Measurements from ENCODE around the gene PVALEF. TPM values are rescaled to one million over a fixed set of nuclear protein-coding genes. Genes with fewer than 3 reads are reported as not detected.

Gene PVALEF
- total and polyA plus RNA-seq, 2 of the 13 experiments (the other 11 are each of a cell fraction or from before 2014, with no cell fraction given): 0.18 TPM

DNA sequence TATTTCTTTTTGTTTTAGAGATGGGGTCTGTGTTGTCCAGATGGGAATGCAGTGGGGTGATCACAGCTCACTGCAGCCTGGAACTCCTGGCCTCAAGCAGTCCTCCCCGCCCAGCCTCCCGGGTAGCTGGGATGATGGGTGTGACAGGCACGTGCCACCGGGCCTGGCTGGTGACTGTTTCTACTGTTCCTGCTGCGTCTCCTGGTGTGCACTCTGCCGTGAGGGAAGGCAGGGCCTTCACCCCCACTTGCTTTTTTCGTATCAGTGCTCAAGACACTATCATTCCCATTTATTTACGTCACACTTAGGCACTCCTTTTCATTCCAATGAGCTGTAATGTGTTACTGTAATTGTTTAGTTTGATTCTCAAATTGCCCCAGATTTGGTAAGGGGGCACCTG lies 25.3 kb upstream of the PVALEF start:
- Histone ChIP-seq H3K4me2 (ENCODE audit: low read depth, low read length) (no peak overlapping the region), H3K36me3 (replicated peaks in 1 of 2; ENCODE audit: control insufficient read depth in 1 of 2, insufficient read depth in 2 of 2, low read length in 2 of 2) (no peaks in the 10 kb centered on the region), H3K9ac (ENCODE audit: insufficient read depth, low read depth, low read length) (no peak overlapping the region), H3K9me3 (ENCODE audit: low read length) (no peaks in the 10 kb centered on the region), H4K20me1 (ENCODE audit: insufficient read depth, low read length) (no peaks in the 10 kb centered on the region), H3K27ac (ENCODE audit: extremely low read length, insufficient read depth, low read length) (no peak overlapping the region), H3K27me3 (ENCODE audit: control insufficient read depth in 1 of 2, insufficient read depth in 2 of 2, low read length in 2 of 2) (no peaks in the 10 kb centered on the region), H2AFZ (ENCODE audit: low read length) (no peak overlapping the region), H3K4me1 (ENCODE audit: insufficient read depth, low read length) (peaks cover 31% of the 10 kb centered on the region), H3K4me3 (replicated peaks in 1 of 3; ENCODE audit: insufficient read depth in 1 of 3, low read depth in 2 of 3, low read length in 3 of 3) (no peak overlapping the region), H3K79me2 (ENCODE audit: insufficient read depth, low read length) (no peaks in the 10 kb centered on the region)
- FAIRE-seq: no peak
- intact Hi-C loops (cut with micrococcal nuclease; ENCODE audit: unreplicated experiment) (loop anchor here (5.0 kb wide), 2 partner anchors 62 to 82 kb away; partner anchors contain the start of gene CEP131), in situ Hi-C loops (cut with HindIII; ENCODE audit: extremely low pct_ligation_motif_present, low pct_unique_long_range_greater_than_20kb) (loop anchor here (5.0 kb wide), 2 partner anchors 52 to 87 kb away; no protein-coding TSS in a partner anchor)
- TF ChIP-seq, protein P1, sequence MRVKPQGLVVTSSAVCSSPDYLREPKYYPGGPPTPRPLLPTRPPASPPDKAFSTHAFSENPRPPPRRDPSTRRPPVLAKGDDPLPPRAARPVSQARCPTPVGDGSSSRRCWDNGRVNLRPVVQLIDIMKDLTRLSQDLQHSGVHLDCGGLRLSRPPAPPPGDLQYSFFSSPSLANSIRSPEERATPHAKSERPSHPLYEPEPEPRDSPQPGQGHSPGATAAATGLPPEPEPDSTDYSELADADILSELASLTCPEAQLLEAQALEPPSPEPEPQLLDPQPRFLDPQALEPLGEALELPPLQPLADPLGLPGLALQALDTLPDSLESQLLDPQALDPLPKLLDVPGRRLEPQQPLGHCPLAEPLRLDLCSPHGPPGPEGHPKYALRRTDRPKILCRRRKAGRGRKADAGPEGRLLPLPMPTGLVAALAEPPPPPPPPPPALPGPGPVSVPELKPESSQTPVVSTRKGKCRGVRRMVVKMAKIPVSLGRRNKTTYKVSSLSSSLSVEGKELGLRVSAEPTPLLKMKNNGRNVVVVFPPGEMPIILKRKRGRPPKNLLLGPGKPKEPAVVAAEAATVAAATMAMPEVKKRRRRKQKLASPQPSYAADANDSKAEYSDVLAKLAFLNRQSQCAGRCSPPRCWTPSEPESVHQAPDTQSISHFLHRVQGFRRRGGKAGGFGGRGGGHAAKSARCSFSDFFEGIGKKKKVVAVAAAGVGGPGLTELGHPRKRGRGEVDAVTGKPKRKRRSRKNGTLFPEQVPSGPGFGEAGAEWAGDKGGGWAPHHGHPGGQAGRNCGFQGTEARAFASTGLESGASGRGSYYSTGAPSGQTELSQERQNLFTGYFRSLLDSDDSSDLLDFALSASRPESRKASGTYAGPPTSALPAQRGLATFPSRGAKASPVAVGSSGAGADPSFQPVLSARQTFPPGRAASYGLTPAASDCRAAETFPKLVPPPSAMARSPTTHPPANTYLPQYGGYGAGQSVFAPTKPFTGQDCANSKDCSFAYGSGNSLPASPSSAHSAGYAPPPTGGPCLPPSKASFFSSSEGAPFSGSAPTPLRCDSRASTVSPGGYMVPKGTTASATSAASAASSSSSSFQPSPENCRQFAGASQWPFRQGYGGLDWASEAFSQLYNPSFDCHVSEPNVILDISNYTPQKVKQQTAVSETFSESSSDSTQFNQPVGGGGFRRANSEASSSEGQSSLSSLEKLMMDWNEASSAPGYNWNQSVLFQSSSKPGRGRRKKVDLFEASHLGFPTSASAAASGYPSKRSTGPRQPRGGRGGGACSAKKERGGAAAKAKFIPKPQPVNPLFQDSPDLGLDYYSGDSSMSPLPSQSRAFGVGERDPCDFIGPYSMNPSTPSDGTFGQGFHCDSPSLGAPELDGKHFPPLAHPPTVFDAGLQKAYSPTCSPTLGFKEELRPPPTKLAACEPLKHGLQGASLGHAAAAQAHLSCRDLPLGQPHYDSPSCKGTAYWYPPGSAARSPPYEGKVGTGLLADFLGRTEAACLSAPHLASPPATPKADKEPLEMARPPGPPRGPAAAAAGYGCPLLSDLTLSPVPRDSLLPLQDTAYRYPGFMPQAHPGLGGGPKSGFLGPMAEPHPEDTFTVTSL (CRISPR knock-in tag; IDR thresholded peaks at IDR 0.05; ENCODE audit: borderline replicate concordance): no peak
- TF ChIP-seq ELF3 (CRISPR knock-in tag; IDR thresholded peaks at IDR 0.05) (no peak), CREB1 (IDR thresholded peaks at IDR 0.05) (peak; percentile 4; the same call in 1 of the 2 replicates), CREB1 (CRISPR knock-in tag; IDR thresholded peaks at IDR 0.05) (no peak), ZNF263 (CRISPR knock-in tag; IDR thresholded peaks at IDR 0.05) (peak; percentile 82), HDAC2 (CRISPR knock-in tag; IDR thresholded peaks at IDR 0.05) (no peak), ZNF614 (CRISPR knock-in tag; IDR thresholded peaks at IDR 0.05; ENCODE audit: borderline replicate concordance) (no peak), BHLHE40 (IDR thresholded peaks at IDR 0.05; ENCODE audit: low read length) (peak; percentile 73), ZNF784 (CRISPR knock-in tag; IDR thresholded peaks at IDR 0.05; ENCODE audit: borderline replicate concordance) (no peak), ZNF460 (CRISPR knock-in tag; IDR thresholded peaks at IDR 0.05; ENCODE audit: borderline replicate concordance) (no peak), MTA1 (CRISPR knock-in tag; IDR thresholded peaks at IDR 0.05; ENCODE audit: borderline replicate concordance) (no peak), ELF1 (CRISPR knock-in tag; IDR thresholded peaks at IDR 0.05) (no peak), ZNF616 (CRISPR knock-in tag; IDR thresholded peaks at IDR 0.05; ENCODE audit: low read depth) (no peak)
- TF ChIP-seq, protein P2, sequence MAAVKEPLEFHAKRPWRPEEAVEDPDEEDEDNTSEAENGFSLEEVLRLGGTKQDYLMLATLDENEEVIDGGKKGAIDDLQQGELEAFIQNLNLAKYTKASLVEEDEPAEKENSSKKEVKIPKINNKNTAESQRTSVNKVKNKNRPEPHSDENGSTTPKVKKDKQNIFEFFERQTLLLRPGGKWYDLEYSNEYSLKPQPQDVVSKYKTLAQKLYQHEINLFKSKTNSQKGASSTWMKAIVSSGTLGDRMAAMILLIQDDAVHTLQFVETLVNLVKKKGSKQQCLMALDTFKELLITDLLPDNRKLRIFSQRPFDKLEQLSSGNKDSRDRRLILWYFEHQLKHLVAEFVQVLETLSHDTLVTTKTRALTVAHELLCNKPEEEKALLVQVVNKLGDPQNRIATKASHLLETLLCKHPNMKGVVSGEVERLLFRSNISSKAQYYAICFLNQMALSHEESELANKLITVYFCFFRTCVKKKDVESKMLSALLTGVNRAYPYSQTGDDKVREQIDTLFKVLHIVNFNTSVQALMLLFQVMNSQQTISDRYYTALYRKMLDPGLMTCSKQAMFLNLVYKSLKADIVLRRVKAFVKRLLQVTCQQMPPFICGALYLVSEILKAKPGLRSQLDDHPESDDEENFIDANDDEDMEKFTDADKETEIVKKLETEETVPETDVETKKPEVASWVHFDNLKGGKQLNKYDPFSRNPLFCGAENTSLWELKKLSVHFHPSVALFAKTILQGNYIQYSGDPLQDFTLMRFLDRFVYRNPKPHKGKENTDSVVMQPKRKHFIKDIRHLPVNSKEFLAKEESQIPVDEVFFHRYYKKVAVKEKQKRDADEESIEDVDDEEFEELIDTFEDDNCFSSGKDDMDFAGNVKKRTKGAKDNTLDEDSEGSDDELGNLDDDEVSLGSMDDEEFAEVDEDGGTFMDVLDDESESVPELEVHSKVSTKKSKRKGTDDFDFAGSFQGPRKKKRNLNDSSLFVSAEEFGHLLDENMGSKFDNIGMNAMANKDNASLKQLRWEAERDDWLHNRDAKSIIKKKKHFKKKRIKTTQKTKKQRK (IDR thresholded peaks at IDR 0.05; ENCODE audit: low read length): no peak
- WGBS (ENCODE audit: low lambda C conversion rate): 57% methylated on average over 8 of the region's 8 CpGs
- ChIA-PET POLR2A (no interaction called here), CTCF (ENCODE audit: low intra/inter-chr PET ratio, low total read pairs) (no interaction called here)
- no TSS peak for BruUV-seq (replicated peaks)
- ATAC-seq: no peak
- DNase-seq (ENCODE audit: low spot score): no peak
